ENCODE data around the gene VMAC. TPM values are rescaled to one million over a fixed set of nuclear protein-coding genes. Genes with fewer than 3 reads are reported as not detected.

Gene VMAC
- total and polyA plus RNA-seq, 9 of the 15 experiments (the other 6 are each of a cell fraction or from before 2014, with no cell fraction given): 0.03 to 3.4 (median 1.1) TPM

- TF ChIP-seq ELF2 (CRISPR knock-in tag; IDR thresholded peaks at IDR 0.05) (0 out of 2 replicates have a peak, but pooled peaks have one; percentile 21), RBM22 (IDR thresholded peaks at IDR 0.05; ENCODE audit: low read depth, low read length, poor library complexity, severe bottlenecking) (peak; percentile 47), KAT8 (IDR thresholded peaks at IDR 0.05; ENCODE audit: low read depth) (no peak), FOXK1 (CRISPR knock-in tag; IDR thresholded peaks at IDR 0.05; ENCODE audit: borderline replicate concordance) (peak; percentile 52; the same call in 1 of the 2 replicates), ZBTB7A (IDR thresholded peaks at IDR 0.05; ENCODE audit: borderline replicate concordance, control insufficient read depth, low read depth, low read length) (0 out of 2 replicates have a peak, but pooled peaks have one; percentile 58), ZSCAN29 (IDR thresholded peaks at IDR 0.05) (0 out of 2 replicates have a peak, but pooled peaks have one; percentile 48), ZFP36 (IDR thresholded peaks at IDR 0.05; ENCODE audit: low read depth, low read length, partially characterized antibody) (no peak), ZNF316 (IDR thresholded peaks at IDR 0.05) (0 out of 2 replicates have a peak, but pooled peaks have one; percentile 2), ELK3 (CRISPR knock-in tag; IDR thresholded peaks at IDR 0.05) (no peak), PCBP1 (IDR thresholded peaks at IDR 0.05; ENCODE audit: low read depth, low read length, poor library complexity, severe bottlenecking) (peak; percentile 38), AFF4 (CRISPR knock-in tag; IDR thresholded peaks at IDR 0.05) (peak; percentile 56; the same call in 1 of the 2 replicates), SMARCA5 (IDR thresholded peaks at IDR 0.05) (peak; percentile 58), ATF2 (CRISPR knock-in tag; IDR thresholded peaks at IDR 0.05) (no peak), CHD1 (IDR thresholded peaks at IDR 0.05; ENCODE audit: low read length) (peak; percentile 21), MIER1 (IDR thresholded peaks at IDR 0.05; ENCODE audit: low read depth) (0 out of 2 replicates have a peak, but pooled peaks have one; percentile 30), PHB (CRISPR knock-in tag; IDR thresholded peaks at IDR 0.05) (peak; percentile 80; the same call in 1 of the 2 replicates), SIN3A (IDR thresholded peaks at IDR 0.05; ENCODE audit: borderline replicate concordance in 2 of 2, control insufficient read depth in 1 of 2, low read depth in 2 of 2, low read length in 2 of 2) (peak in 1 of 2 experiments; percentile 48; a peak in 1 of 4 replicates), PHF20 (IDR thresholded peaks at IDR 0.05; ENCODE audit: partially characterized antibody) (peak; percentile 53)
Measured at GRCh38 chr19:5903056-5903623, 1.5 kb upstream of the VMAC start (continued).
